Panc1 (cell line): Measurements from ENCODE around the gene ROCK2. TPM values are rescaled to one million over a fixed set of nuclear protein-coding genes. Genes with fewer than 3 reads are reported as not detected.

Source experiments
- ATAC-seq: fragments of 200-7000 bp; cut with Tn5 transposase; 2 replicates; pipeline ENCODE4 v1.9.1; 2020; ENCODE audit warnings: mild to moderate bottlenecking, moderate library complexity
- BruUV-seq: library from RNA; stranded (reverse); fragments of 400-500 nt; replicated peaks from 2 replicates; lab custom pipeline; 2021; lab: Mats Ljungman, UMichigan
- CTCF ChIA-PET: fragments of 300-600 bp; sonication (Branson Sonifier 250); formaldehyde crosslinking; loops from one replicate; lab custom pipeline; 2022; ENCODE audit warnings: antibody characterized with exemption; lab: Charles Lee
- POLR2A ChIA-PET: fragments of 300-600 bp; sonication (Branson Sonifier 250); formaldehyde crosslinking; loops from one replicate; lab custom pipeline; 2022; ENCODE audit warnings: antibody characterized with exemption; lab: Charles Lee
- DNase-seq: peaks from one replicate; pipeline ENCODE4 v3.0.0-alpha.2; 2010; ENCODE audit warnings: low read depth, low spot score
- H3K27ac ChIP-seq: 2 replicates; pipeline ENCODE4 v1.5.1; 2011; ENCODE audit warnings: mild to moderate bottlenecking, low read length, inconsistent platforms
- H3K27me3 ChIP-seq: fragments of 200-500 bp; sonication (Bioruptor generic); 2 replicates; pipeline ENCODE4 v1.6.0; 2014; ENCODE audit warnings: low read length, inconsistent platforms; ENCODE audit not compliant: control insufficient read depth, insufficient read depth
- H3K36me3 ChIP-seq: fragments of 200-500 bp; sonication (Bioruptor generic); 2 replicates; pipeline ENCODE4 v1.5.1; 2014; ENCODE audit warnings: inconsistent platforms, mild to moderate bottlenecking, low read length, moderate library complexity; ENCODE audit not compliant: control insufficient read depth, insufficient read depth
- H3K4me1 ChIP-seq: 2 replicates; pipeline ENCODE4 v1.5.1; 2011; ENCODE audit warnings: inconsistent platforms, mild to moderate bottlenecking, low read length, moderate library complexity; ENCODE audit not compliant: control insufficient read depth, insufficient read depth
- H3K4me3 ChIP-seq, 2 experiments: 2 replicates each; pipeline ENCODE4 v1.5.1; 2011 to 2012; ENCODE audit warnings: low read depth in 2 of 2, low read length in 2 of 2, mild to moderate bottlenecking in 2 of 2, inconsistent platforms in 1 of 2, moderate library complexity in 1 of 2
- H3K9me3 ChIP-seq: fragments of 200-500 bp; sonication (Bioruptor generic); 2 replicates; pipeline ENCODE4 v1.5.1; 2014; ENCODE audit warnings: low read depth, mild to moderate bottlenecking, inconsistent platforms, low read length, moderate library complexity; ENCODE audit not compliant: control insufficient read depth, insufficient read depth
- CTCF ChIP-seq: fragments of 450-650 bp; IDR thresholded peaks from 2 replicates; pipeline ENCODE4 v1.5.1; 2017; ENCODE audit warnings: mild to moderate bottlenecking
- POLR2AphosphoS5 ChIP-seq: IDR thresholded peaks from 2 replicates; pipeline ENCODE4 v1.6.1; 2012; ENCODE audit warnings: mild to moderate bottlenecking, low read depth, low read length, moderate library complexity
- REST ChIP-seq, 2 experiments: IDR thresholded peaks; 2 replicates each; pipeline ENCODE4 v1.6.1; 2011 to 2012; ENCODE audit warnings: low read depth in 2 of 2, control low read depth in 1 of 2, low read length in 1 of 2, mild to moderate bottlenecking in 1 of 2, moderate library complexity in 1 of 2; ENCODE audit not compliant: insufficient read depth in 1 of 2
- SIN3A ChIP-seq: IDR thresholded peaks from 2 replicates; pipeline ENCODE4 v1.6.1; 2012; ENCODE audit warnings: low read depth, mild to moderate bottlenecking, low read length, moderate library complexity, borderline replicate concordance; ENCODE audit not compliant: insufficient read depth
- TCF7L2 ChIP-seq: IDR thresholded peaks from 2 replicates; pipeline ENCODE4 v1.6.1; 2011; ENCODE audit warnings: mild to moderate bottlenecking, low read depth, low read length, inconsistent platforms
- in situ Hi-C: cut with HindIII; loops from 2 replicates; pipeline ENCODE4 v1.10.0; 2016; ENCODE audit warnings: low sequenced_read_pairs, low pct_unique_long_range_greater_than_20kb
- intact Hi-C: fragments of 100-400 bp; cut with micrococcal nuclease; formaldehyde crosslinking; loops from one replicate; pipeline ENCODE4 v1.10.0; 2022; ENCODE audit not compliant: unreplicated experiment
- total RNA-seq: library from RNA; stranded (reverse); gene quantifications from one replicate; pipeline ENCODE4 v1.2.1, GENCODE V29; 2021; ENCODE audit not compliant: unreplicated experiment

Gene ROCK2
- total RNA-seq, 1 experiment from 2014 or later, result 47.9 TPM

GRCh38 chr2:11160731-11161455, 183.5 kb downstream of the ROCK2 start:
- DNase-seq (no peak), ATAC-seq (no peak)
- intact Hi-C loops (no loop called here), in situ Hi-C loops (no loop called here)
- Histone ChIP-seq H3K4me3 (no peak overlapping the region), H3K4me1 (peaks cover 3% of the 10 kb centered on the region; the same call in 1 of the 2 replicates), H3K27ac (no peak overlapping the region), H3K36me3 (no peaks in the 10 kb centered on the region), H3K27me3 (no peaks in the 10 kb centered on the region), H3K9me3 (no peaks in the 10 kb centered on the region)
- ChIA-PET POLR2A (no interaction called here), CTCF (interaction anchor here (0.6 kb wide), 1 partner anchor 31 kb away, joined by 6 read pairs; no protein-coding TSS in a partner anchor)
- TF ChIP-seq CTCF (no peak), POLR2AphosphoS5 (no peak), REST (IDR thresholded peaks at IDR 0.05; ENCODE audit: insufficient read depth in 1 of 2, low read depth in 2 of 2, low read length in 1 of 2) (no peak), SIN3A (no peak), TCF7L2 (no peak)
- no TSS peak for BruUV-seq

GRCh38 chr2:11160256-11160655, 184.2 kb downstream of the ROCK2 start:
- no TSS peak for BruUV-seq
- Histone ChIP-seq H3K4me1 (peaks cover 4% of the 10 kb centered on the region; the same call in 1 of the 2 replicates), H3K9me3 (no peaks in the 10 kb centered on the region), H3K4me3 (no peak overlapping the region), H3K36me3 (no peaks in the 10 kb centered on the region), H3K27me3 (no peaks in the 10 kb centered on the region), H3K27ac (no peak overlapping the region)
- TF ChIP-seq TCF7L2 (no peak), POLR2AphosphoS5 (no peak), SIN3A (no peak), REST (IDR thresholded peaks at IDR 0.05; ENCODE audit: insufficient read depth in 1 of 2, low read depth in 2 of 2, low read length in 1 of 2) (no peak), CTCF (no peak)
- POLR2A ChIA-PET, result no interaction called here
- intact Hi-C loops, result no loop called here
- in situ Hi-C loops, result no loop called here
- CTCF ChIA-PET, result no interaction called here
- no peak for DNase-seq
- ATAC-seq, result no peak
